Liver (tissue), 9 donors: ENCODE measurements around the gene ESD. TPM values are rescaled to one million over a fixed set of nuclear protein-coding genes. Genes with fewer than 3 reads are reported as not detected.

Source experiments
- DNase-seq: peaks from one replicate; pipeline ENCODE4 v3.0.0-alpha.2; 2017; ENCODE audit warnings: low spot score
- H3K27ac ChIP-seq, 2 donors: one replicate each; pipeline ENCODE4 v1.7.0; 2013; ENCODE audit warnings: inconsistent platforms in 2 of 2, low read length in 2 of 2, control low read depth in 1 of 2, low read depth in 1 of 2, mild to moderate bottlenecking in 1 of 2
- H3K27me3 ChIP-seq, 4 donors: one replicate each; pipeline versions ENCODE4 v1.6.1 to v1.7.0; 2013; ENCODE audit warnings: low read length in 3 of 4, inconsistent platforms in 1 of 4, mild to moderate bottlenecking in 1 of 4, moderate library complexity in 1 of 4; ENCODE audit not compliant: control insufficient read depth in 4 of 4, insufficient read depth in 4 of 4
- H3K36me3 ChIP-seq, 4 donors: one replicate each; pipeline versions ENCODE4 v1.6.1 to v1.7.0; 2013; ENCODE audit warnings: low read length in 3 of 4, mild to moderate bottlenecking in 3 of 4, low read depth in 1 of 4, moderate library complexity in 1 of 4; ENCODE audit not compliant: control insufficient read depth in 4 of 4, insufficient read depth in 3 of 4
- H3K4me1 ChIP-seq, 4 donors: one replicate each; pipeline versions ENCODE4 v1.6.1 to v1.7.0; 2013; ENCODE audit warnings: low read length in 3 of 4, mild to moderate bottlenecking in 3 of 4, moderate library complexity in 1 of 4; ENCODE audit not compliant: control insufficient read depth in 4 of 4, insufficient read depth in 4 of 4
- H3K4me3 ChIP-seq, 3 donors: one replicate each; pipeline versions ENCODE4 v1.6.1 to v1.7.0; 2013; ENCODE audit warnings: low read length in 3 of 3, control low read depth in 1 of 3, low read depth in 1 of 3, mild to moderate bottlenecking in 1 of 3
- H3K9ac ChIP-seq, 2 donors: one replicate each; pipeline ENCODE4 v1.7.0; 2013; ENCODE audit warnings: low read length in 2 of 2, mild to moderate bottlenecking in 2 of 2, moderate library complexity in 2 of 2, control low read depth in 1 of 2, low read depth in 1 of 2
- H3K9me3 ChIP-seq, 4 donors: one replicate each; pipeline versions ENCODE4 v1.6.1 to v1.7.0; 2013; ENCODE audit warnings: low read length in 3 of 4; ENCODE audit not compliant: control insufficient read depth in 4 of 4
- EGR1 ChIP-seq, 2 donors: IDR thresholded peaks; 2 replicates each; pipeline ENCODE4 v1.6.1; 2016 to 2018; ENCODE audit warnings: antibody characterized with exemption in 2 of 2, low read depth in 2 of 2
- FOXA1 ChIP-seq: IDR thresholded peaks from 2 replicates; pipeline ENCODE4 v1.6.1; 2016; ENCODE audit warnings: antibody characterized with exemption
- FOXA2 ChIP-seq: IDR thresholded peaks from 2 replicates; pipeline ENCODE4 v1.6.1; 2016; ENCODE audit warnings: antibody characterized with exemption
- GABPA ChIP-seq, 2 donors: IDR thresholded peaks in 1 of 2; conservative IDR thresholded peaks in 1 of 2; 2 replicates each; pipeline ENCODE4 v1.6.1; 2016; ENCODE audit warnings: antibody characterized with exemption in 2 of 2, mild to moderate bottlenecking in 1 of 2, moderate library complexity in 1 of 2
- HNF4A ChIP-seq, 2 donors: conservative IDR thresholded peaks; 2 replicates each; pipeline ENCODE4 v1.6.1; 2016; ENCODE audit warnings: antibody characterized with exemption in 2 of 2, mild to moderate bottlenecking in 2 of 2
- HNF4G ChIP-seq: IDR thresholded peaks from 2 replicates; pipeline ENCODE4 v1.6.1; 2016; ENCODE audit warnings: antibody characterized with exemption
- JUND ChIP-seq, 2 donors: IDR thresholded peaks; 2 replicates each; pipeline ENCODE4 v1.6.1; 2016; ENCODE audit warnings: antibody characterized with exemption in 2 of 2
- NR2F2 ChIP-seq: IDR thresholded peaks from 2 replicates; pipeline ENCODE4 v1.6.1; 2016; ENCODE audit warnings: antibody characterized with exemption
- RAD21 ChIP-seq, 2 donors: IDR thresholded peaks; 2 replicates each; pipeline ENCODE4 v1.6.1; 2016; ENCODE audit warnings: antibody characterized with exemption in 2 of 2, mild to moderate bottlenecking in 2 of 2
- RXRA ChIP-seq, 2 donors: IDR thresholded peaks; 2 replicates each; pipeline ENCODE4 v1.6.1; 2017 to 2018; ENCODE audit warnings: antibody characterized with exemption in 2 of 2, mild to moderate bottlenecking in 1 of 2
- SP1 ChIP-seq: IDR thresholded peaks from 2 replicates; pipeline ENCODE4 v1.6.1; 2018; ENCODE audit warnings: antibody characterized with exemption, mild to moderate bottlenecking
- TAF1 ChIP-seq: conservative IDR thresholded peaks from 2 replicates; pipeline ENCODE4 v1.6.1; 2016; ENCODE audit warnings: antibody characterized with exemption, mild to moderate bottlenecking
- YY1 ChIP-seq: IDR thresholded peaks from 2 replicates; pipeline ENCODE4 v1.6.1; 2016; ENCODE audit warnings: antibody characterized with exemption, mild to moderate bottlenecking
- WGBS: extraction: QIAGEN DNeasy Blood & Tissue Kit; methylation state at CpG from one replicate; pipeline ENCODE4 v1.1.7; 2013; 5-methylcytosine and 5-hydroxymethylcytosine counted together
- polyA plus RNA-seq, 2 donors: library from polyadenylated mRNA; stranded (reverse) in 1 of 2; unstranded in 1 of 2; fragments of 200-250 nt in 1 of 2; fragments of >200 nt in 1 of 2; fragmentation: Nextera tagmentation in 1 of 2; extraction: Ambion mirVana in 1 of 2; gene quantifications; one replicate each; pipeline versions ENCODE4 v1.2.1 to v1.2.3, GENCODE V29; 2013 to 2015
- total RNA-seq, 2 donors: library from RNA; depleted of rRNA; stranded (reverse); fragments of >200 nt; gene quantifications; one replicate each; pipeline ENCODE4 v1.2.3, GENCODE V29; 2014
- TF ChIP-seq, protein P1 (sequence below): IDR thresholded peaks from 2 replicates; pipeline ENCODE4 v1.6.1; 2016; ENCODE audit warnings: antibody characterized with exemption
- TF ChIP-seq, protein P2 (sequence below): IDR thresholded peaks from 2 replicates; pipeline ENCODE4 v1.6.1; 2016; ENCODE audit warnings: antibody characterized with exemption, mild to moderate bottlenecking
- TF ChIP-seq, protein P3 (sequence below): fragments of 150-350 bp; IDR thresholded peaks from 2 replicates; pipeline ENCODE4 v1.5.1; 2017; ENCODE audit warnings: improper control_type of control experiment, low read depth, low read length; ENCODE audit not compliant: missing input control
- TF ChIP-seq, protein P4 (sequence below): IDR thresholded peaks from 2 replicates; pipeline ENCODE4 v1.6.1; 2016; ENCODE audit warnings: antibody characterized with exemption
- TF ChIP-seq, protein P5 (sequence below): IDR thresholded peaks from 2 replicates; pipeline ENCODE4 v1.6.1; 2016; ENCODE audit warnings: antibody characterized with exemption
- donor health status: healthy.
- donor health status: healthy.
- donor health status: healthy.
- donor health status: healthy.
- donor health status: healthy.

Gene ESD
- total and polyA plus RNA-seq, 4 donors: 63.3 to 146 (median 72.0) TPM

DNA sequence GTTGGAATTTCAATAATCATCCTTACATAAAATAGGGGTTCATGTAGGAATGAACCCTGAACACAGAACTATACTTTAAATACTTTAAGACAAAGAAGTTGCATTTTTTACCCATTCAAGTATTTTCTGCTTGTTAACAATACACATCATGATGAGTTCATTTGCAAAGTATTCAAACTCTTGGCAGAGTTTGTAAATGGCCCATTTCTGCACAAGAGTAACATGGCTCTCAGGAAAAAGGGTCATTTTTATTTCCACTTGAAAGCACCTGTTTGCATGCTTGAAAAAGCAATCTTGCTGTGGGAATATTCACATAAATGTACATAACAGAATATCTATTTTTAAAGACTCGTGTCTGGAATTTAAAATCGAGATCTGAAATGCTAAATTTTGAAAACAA, 18.1 kb downstream of the ESD start:
- no peak for DNase-seq
- H3K4me1 ChIP-seq: no peaks in the 10 kb centered on the region
- WGBS: 96% methylated on average over 2 of the region's 2 CpGs

More for the DNA sequence above, 18.1 kb downstream of the ESD start:
- peaks cover 7 to 65% (median 59%) of the 10 kb centered on the region in 4 donors for H3K36me3 ChIP-seq
- no peaks in the 10 kb centered on the region for H3K9me3 ChIP-seq
- no peaks in the 10 kb centered on the region for H3K27me3 ChIP-seq
- no peak for TF ChIP-seq TAF1
- TF ChIP-seq, protein P1, sequence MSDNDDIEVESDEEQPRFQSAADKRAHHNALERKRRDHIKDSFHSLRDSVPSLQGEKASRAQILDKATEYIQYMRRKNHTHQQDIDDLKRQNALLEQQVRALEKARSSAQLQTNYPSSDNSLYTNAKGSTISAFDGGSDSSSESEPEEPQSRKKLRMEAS: no peak
- no peak for TF ChIP-seq FOXA2
- TF ChIP-seq JUND (IDR thresholded peaks at IDR 0.05): no peak
- TF ChIP-seq EGR1 (IDR thresholded peaks at IDR 0.05; ENCODE audit: low read depth in 2 of 2): no peak
- TF ChIP-seq SP1: no peak
- TF ChIP-seq, protein P2, sequence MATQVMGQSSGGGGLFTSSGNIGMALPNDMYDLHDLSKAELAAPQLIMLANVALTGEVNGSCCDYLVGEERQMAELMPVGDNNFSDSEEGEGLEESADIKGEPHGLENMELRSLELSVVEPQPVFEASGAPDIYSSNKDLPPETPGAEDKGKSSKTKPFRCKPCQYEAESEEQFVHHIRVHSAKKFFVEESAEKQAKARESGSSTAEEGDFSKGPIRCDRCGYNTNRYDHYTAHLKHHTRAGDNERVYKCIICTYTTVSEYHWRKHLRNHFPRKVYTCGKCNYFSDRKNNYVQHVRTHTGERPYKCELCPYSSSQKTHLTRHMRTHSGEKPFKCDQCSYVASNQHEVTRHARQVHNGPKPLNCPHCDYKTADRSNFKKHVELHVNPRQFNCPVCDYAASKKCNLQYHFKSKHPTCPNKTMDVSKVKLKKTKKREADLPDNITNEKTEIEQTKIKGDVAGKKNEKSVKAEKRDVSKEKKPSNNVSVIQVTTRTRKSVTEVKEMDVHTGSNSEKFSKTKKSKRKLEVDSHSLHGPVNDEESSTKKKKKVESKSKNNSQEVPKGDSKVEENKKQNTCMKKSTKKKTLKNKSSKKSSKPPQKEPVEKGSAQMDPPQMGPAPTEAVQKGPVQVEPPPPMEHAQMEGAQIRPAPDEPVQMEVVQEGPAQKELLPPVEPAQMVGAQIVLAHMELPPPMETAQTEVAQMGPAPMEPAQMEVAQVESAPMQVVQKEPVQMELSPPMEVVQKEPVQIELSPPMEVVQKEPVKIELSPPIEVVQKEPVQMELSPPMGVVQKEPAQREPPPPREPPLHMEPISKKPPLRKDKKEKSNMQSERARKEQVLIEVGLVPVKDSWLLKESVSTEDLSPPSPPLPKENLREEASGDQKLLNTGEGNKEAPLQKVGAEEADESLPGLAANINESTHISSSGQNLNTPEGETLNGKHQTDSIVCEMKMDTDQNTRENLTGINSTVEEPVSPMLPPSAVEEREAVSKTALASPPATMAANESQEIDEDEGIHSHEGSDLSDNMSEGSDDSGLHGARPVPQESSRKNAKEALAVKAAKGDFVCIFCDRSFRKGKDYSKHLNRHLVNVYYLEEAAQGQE: no peak
- TF ChIP-seq, protein P3, sequence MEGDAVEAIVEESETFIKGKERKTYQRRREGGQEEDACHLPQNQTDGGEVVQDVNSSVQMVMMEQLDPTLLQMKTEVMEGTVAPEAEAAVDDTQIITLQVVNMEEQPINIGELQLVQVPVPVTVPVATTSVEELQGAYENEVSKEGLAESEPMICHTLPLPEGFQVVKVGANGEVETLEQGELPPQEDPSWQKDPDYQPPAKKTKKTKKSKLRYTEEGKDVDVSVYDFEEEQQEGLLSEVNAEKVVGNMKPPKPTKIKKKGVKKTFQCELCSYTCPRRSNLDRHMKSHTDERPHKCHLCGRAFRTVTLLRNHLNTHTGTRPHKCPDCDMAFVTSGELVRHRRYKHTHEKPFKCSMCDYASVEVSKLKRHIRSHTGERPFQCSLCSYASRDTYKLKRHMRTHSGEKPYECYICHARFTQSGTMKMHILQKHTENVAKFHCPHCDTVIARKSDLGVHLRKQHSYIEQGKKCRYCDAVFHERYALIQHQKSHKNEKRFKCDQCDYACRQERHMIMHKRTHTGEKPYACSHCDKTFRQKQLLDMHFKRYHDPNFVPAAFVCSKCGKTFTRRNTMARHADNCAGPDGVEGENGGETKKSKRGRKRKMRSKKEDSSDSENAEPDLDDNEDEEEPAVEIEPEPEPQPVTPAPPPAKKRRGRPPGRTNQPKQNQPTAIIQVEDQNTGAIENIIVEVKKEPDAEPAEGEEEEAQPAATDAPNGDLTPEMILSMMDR: no peak
- TF ChIP-seq FOXA1: no peak
- no peak for TF ChIP-seq HNF4G
- TF ChIP-seq NR2F2: no peak
- no peak for TF ChIP-seq RAD21 (IDR thresholded peaks at IDR 0.05)
- TF ChIP-seq RXRA (IDR thresholded peaks at IDR 0.05): no peak
- no peak for TF ChIP-seq YY1
- TF ChIP-seq, protein P4, sequence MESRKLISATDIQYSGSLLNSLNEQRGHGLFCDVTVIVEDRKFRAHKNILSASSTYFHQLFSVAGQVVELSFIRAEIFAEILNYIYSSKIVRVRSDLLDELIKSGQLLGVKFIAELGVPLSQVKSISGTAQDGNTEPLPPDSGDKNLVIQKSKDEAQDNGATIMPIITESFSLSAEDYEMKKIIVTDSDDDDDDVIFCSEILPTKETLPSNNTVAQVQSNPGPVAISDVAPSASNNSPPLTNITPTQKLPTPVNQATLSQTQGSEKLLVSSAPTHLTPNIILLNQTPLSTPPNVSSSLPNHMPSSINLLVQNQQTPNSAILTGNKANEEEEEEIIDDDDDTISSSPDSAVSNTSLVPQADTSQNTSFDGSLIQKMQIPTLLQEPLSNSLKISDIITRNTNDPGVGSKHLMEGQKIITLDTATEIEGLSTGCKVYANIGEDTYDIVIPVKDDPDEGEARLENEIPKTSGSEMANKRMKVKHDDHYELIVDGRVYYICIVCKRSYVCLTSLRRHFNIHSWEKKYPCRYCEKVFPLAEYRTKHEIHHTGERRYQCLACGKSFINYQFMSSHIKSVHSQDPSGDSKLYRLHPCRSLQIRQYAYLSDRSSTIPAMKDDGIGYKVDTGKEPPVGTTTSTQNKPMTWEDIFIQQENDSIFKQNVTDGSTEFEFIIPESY: no peak
- TF ChIP-seq GABPA (IDR thresholded peaks at IDR 0.05 in 1 of 2, conservative IDR thresholded peaks at IDR 0.05 in 1 of 2): no peak
- TF ChIP-seq HNF4A (conservative IDR thresholded peaks at IDR 0.05): no peak
- TF ChIP-seq, protein P5, sequence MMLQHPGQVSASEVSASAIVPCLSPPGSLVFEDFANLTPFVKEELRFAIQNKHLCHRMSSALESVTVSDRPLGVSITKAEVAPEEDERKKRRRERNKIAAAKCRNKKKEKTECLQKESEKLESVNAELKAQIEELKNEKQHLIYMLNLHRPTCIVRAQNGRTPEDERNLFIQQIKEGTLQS: no peak
- H3K9ac ChIP-seq: no peak overlapping the region
- H3K4me3 ChIP-seq: no peak overlapping the region
- no peak overlapping the region for H3K27ac ChIP-seq
